HepG2 (cell line): Measurements from ENCODE around the gene MZF1. TPM values are rescaled to one million over a fixed set of nuclear protein-coding genes. Genes with fewer than 3 reads are reported as not detected.

Experiments used
- DNMT1 ChIP-seq: sonication (generic); formaldehyde crosslinking; IDR thresholded peaks from 2 replicates; pipeline ENCODE4 v1.5.1; 2020; ENCODE audit warnings: mild to moderate bottlenecking, missing genetic modification reagents
- ELF4 ChIP-seq: sonication (generic); formaldehyde crosslinking; IDR thresholded peaks from 2 replicates; pipeline ENCODE4 v1.5.0; 2020; ENCODE audit warnings: missing genetic modification reagents, mild to moderate bottlenecking, moderate library complexity, borderline replicate concordance
- GABPB1 ChIP-seq: IDR thresholded peaks from 2 replicates; pipeline ENCODE4 v1.6.1; 2016; ENCODE audit warnings: mild to moderate bottlenecking, missing genetic modification reagents, moderate library complexity, missing compliant biosample characterization
- HES4 ChIP-seq: sonication (generic); formaldehyde crosslinking; IDR thresholded peaks from 2 replicates; pipeline ENCODE4 v1.9.0; 2021; ENCODE audit warnings: mild to moderate bottlenecking, missing genetic modification reagents, borderline replicate concordance
- RARG ChIP-seq: sonication (generic); formaldehyde crosslinking; IDR thresholded peaks from 2 replicates; pipeline ENCODE4 v1.4.0; 2020; ENCODE audit warnings: low read depth, mild to moderate bottlenecking, missing genetic modification reagents
- SRSF1 ChIP-seq: fragments of 200-400 bp; formaldehyde crosslinking; optimal IDR thresholded peaks from 2 replicates; pipeline ENCODE3; 2017; ENCODE audit warnings: mild to moderate bottlenecking, low read depth, low read length, moderate library complexity
- ZNF17 ChIP-seq: sonication (generic); formaldehyde crosslinking; IDR thresholded peaks from 2 replicates; pipeline ENCODE4 v1.5.0; 2020; ENCODE audit warnings: mild to moderate bottlenecking, missing genetic modification reagents
- ZNF34 ChIP-seq: sonication (generic); formaldehyde crosslinking; IDR thresholded peaks from 2 replicates; pipeline ENCODE4 v1.4.0; 2020; ENCODE audit warnings: mild to moderate bottlenecking, missing genetic modification reagents, borderline replicate concordance
- ZNF501 ChIP-seq: sonication (generic); formaldehyde crosslinking; IDR thresholded peaks from 2 replicates; pipeline ENCODE4 v1.5.1; 2020; ENCODE audit warnings: mild to moderate bottlenecking, moderate library complexity, missing genetic modification reagents
- ZNF678 ChIP-seq: sonication (generic); formaldehyde crosslinking; IDR thresholded peaks from 2 replicates; pipeline ENCODE4 v1.4.0; 2020; ENCODE audit warnings: mild to moderate bottlenecking, missing genetic modification reagents
- ZNF788 ChIP-seq: sonication (generic); formaldehyde crosslinking; IDR thresholded peaks from 2 replicates; pipeline ENCODE4 v1.5.0; 2020; ENCODE audit warnings: mild to moderate bottlenecking, missing genetic modification reagents, borderline replicate concordance
- ZSCAN30 ChIP-seq: sonication (generic); formaldehyde crosslinking; IDR thresholded peaks from 2 replicates; pipeline ENCODE4 v1.5.0; 2020; ENCODE audit warnings: mild to moderate bottlenecking, missing genetic modification reagents
- ZSCAN31 ChIP-seq: sonication (generic); formaldehyde crosslinking; IDR thresholded peaks from 2 replicates; pipeline ENCODE4 v1.5.0; 2020; ENCODE audit warnings: low read depth, mild to moderate bottlenecking, missing genetic modification reagents
- polyA plus RNA-seq, 8 experiments: library from polyadenylated mRNA; depleted of rRNA in 3 of 8; stranded (reverse) in 7 of 8; unstranded in 1 of 8; fragments of >200 nt; fragmentation: Illumina TruSeq in 4 of 8; extraction: Trizol in 4 of 8; gene quantifications; 2 replicates each; pipeline versions ENCODE4 v1.2.1 to v1.2.3, GENCODE V29; 2011 to 2016; ENCODE audit warnings: low read depth in 4 of 8, missing spikeins in 1 of 8, mixed read lengths in 1 of 8; ENCODE audit not compliant: insufficient read depth in 1 of 8
- total RNA-seq, 5 experiments: library from RNA; depleted of rRNA; stranded (reverse); fragments of >200 nt; fragmentation: Illumina TruSeq; extraction: Trizol; gene quantifications; 2 replicates each; pipeline ENCODE4 v1.2.3, GENCODE V29; 2016; ENCODE audit warnings: low read depth in 1 of 5
- TF ChIP-seq, protein P1 (sequence below): IDR thresholded peaks from 2 replicates; pipeline ENCODE4 v1.6.1; 2018; ENCODE audit warnings: missing genetic modification reagents, mild to moderate bottlenecking, missing compliant biosample characterization
- TF ChIP-seq, protein P2 (sequence below): sonication (generic); formaldehyde crosslinking; IDR thresholded peaks from 2 replicates; pipeline ENCODE4 v1.8.0; 2022; ENCODE audit warnings: mild to moderate bottlenecking, missing genetic modification reagents
- TF ChIP-seq, protein P3 (sequence below): sonication (generic); formaldehyde crosslinking; IDR thresholded peaks from 2 replicates; pipeline ENCODE4 v1.4.0; 2020; ENCODE audit warnings: missing genetic modification reagents, mild to moderate bottlenecking, borderline replicate concordance
- TF ChIP-seq, protein P4 (sequence below): sonication (generic); formaldehyde crosslinking; IDR thresholded peaks from 2 replicates; pipeline ENCODE4 v1.8.0; 2022; ENCODE audit warnings: missing genetic modification reagents, mild to moderate bottlenecking, borderline replicate concordance
- TF ChIP-seq, protein P5 (sequence below): sonication (generic); formaldehyde crosslinking; IDR thresholded peaks from 2 replicates; pipeline ENCODE4 v1.8.0; 2022; ENCODE audit warnings: mild to moderate bottlenecking, missing genetic modification reagents, moderate library complexity
- TF ChIP-seq, protein P6 (sequence below): sonication (generic); formaldehyde crosslinking; IDR thresholded peaks from 2 replicates; pipeline ENCODE4 v1.5.0; 2020; ENCODE audit warnings: missing genetic modification reagents

MZF1 gene
- total and polyA plus RNA-seq, 2 of the 13 experiments (the other 11 are each of a cell fraction or from before 2014, with no cell fraction given) = 3.1 to 8.1 TPM

DNA sequence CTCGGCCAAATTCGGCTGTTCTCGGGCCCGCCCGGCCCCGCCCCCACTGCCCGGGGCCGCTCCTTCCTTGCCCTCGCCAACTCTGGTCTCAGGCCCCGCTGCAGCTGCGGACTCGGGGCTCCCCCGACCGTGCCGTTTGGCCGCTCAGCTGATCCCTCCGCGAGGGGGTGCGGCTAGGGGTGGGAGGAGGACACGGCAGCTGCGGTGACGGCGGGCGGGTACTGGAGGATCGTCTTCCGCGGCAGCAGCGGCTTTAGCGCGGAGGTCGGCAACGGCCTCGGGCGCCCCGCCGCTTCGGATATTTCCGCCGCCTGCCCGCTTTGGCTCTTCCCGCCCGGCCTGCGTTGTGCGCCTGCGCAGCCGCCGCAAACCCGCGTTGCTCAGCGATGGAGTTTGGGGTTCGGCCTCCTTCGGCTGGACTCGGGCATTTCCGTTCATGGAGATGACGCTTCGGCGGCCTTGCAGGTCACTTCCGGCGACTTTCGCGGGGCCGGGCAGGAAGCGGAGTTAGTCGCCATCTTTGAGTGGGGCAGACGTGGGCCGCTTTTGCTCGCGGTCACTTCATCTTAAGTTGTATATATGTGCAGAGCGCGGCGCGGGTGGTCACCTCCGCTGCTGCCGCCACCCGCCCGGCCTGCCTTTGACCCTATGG is 14.4 kb downstream of the MZF1 start (continued):
- TF ChIP-seq, protein P1, sequence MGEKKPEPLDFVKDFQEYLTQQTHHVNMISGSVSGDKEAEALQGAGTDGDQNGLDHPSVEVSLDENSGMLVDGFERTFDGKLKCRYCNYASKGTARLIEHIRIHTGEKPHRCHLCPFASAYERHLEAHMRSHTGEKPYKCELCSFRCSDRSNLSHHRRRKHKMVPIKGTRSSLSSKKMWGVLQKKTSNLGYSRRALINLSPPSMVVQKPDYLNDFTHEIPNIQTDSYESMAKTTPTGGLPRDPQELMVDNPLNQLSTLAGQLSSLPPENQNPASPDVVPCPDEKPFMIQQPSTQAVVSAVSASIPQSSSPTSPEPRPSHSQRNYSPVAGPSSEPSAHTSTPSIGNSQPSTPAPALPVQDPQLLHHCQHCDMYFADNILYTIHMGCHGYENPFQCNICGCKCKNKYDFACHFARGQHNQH (CRISPR knock-in tag) = peak; percentile 19; the same call in 1 of the 2 replicates
- TF ChIP-seq, protein P2, sequence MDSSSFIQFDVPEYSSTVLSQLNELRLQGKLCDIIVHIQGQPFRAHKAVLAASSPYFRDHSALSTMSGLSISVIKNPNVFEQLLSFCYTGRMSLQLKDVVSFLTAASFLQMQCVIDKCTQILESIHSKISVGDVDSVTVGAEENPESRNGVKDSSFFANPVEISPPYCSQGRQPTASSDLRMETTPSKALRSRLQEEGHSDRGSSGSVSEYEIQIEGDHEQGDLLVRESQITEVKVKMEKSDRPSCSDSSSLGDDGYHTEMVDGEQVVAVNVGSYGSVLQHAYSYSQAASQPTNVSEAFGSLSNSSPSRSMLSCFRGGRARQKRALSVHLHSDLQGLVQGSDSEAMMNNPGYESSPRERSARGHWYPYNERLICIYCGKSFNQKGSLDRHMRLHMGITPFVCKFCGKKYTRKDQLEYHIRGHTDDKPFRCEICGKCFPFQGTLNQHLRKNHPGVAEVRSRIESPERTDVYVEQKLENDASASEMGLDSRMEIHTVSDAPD (CRISPR knock-in tag) = peak; percentile 28; the same call in 1 of the 2 replicates
- TF ChIP-seq ZNF34 (CRISPR knock-in tag) = 0 out of 2 replicates have a peak, but pooled peaks have one; percentile 28
- 0 out of 2 replicates have a peak, but pooled peaks have one; percentile 14 for TF ChIP-seq ELF4
- peak; percentile 85; the same call in 1 of the 2 replicates for TF ChIP-seq ZSCAN31 (CRISPR knock-in tag)
- TF ChIP-seq, protein P3, sequence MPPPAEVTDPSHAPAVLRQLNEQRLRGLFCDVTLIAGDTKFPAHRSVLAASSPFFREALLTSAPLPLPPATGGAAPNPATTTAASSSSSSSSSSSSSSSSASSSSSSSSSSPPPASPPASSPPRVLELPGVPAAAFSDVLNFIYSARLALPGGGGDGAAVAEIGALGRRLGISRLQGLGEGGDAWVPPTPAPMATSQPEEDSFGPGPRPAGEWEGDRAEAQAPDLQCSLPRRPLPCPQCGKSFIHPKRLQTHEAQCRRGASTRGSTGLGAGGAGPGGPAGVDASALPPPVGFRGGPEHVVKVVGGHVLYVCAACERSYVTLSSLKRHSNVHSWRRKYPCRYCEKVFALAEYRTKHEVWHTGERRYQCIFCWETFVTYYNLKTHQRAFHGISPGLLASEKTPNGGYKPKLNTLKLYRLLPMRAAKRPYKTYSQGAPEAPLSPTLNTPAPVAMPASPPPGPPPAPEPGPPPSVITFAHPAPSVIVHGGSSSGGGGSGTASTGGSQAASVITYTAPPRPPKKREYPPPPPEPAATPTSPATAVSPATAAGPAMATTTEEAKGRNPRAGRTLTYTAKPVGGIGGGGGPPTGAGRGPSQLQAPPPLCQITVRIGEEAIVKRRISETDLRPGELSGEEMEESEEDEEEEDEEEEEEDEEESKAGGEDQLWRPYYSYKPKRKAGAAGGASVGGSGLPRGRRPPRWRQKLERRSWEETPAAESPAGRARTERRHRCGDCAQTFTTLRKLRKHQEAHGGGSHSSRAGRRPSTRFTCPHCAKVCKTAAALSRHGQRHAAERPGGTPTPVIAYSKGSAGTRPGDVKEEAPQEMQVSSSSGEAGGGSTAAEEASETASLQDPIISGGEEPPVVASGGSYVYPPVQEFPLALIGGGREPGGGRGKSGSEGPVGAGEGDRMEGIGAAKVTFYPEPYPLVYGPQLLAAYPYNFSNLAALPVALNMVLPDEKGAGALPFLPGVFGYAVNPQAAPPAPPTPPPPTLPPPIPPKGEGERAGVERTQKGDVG (CRISPR knock-in tag) = no peak
- 0 out of 2 replicates have a peak, but pooled peaks have one; percentile 75 for TF ChIP-seq HES4 (CRISPR knock-in tag)
- TF ChIP-seq ZSCAN30 = peak; percentile 86
- TF ChIP-seq RARG (CRISPR knock-in tag) = no peak
- TF ChIP-seq DNMT1 = no peak
- TF ChIP-seq, protein P4, sequence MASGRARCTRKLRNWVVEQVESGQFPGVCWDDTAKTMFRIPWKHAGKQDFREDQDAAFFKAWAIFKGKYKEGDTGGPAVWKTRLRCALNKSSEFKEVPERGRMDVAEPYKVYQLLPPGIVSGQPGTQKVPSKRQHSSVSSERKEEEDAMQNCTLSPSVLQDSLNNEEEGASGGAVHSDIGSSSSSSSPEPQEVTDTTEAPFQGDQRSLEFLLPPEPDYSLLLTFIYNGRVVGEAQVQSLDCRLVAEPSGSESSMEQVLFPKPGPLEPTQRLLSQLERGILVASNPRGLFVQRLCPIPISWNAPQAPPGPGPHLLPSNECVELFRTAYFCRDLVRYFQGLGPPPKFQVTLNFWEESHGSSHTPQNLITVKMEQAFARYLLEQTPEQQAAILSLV (CRISPR knock-in tag) = peak; percentile 54; the same call in 1 of the 2 replicates
- peak; percentile 91 for TF ChIP-seq GABPB1 (CRISPR knock-in tag)
- TF ChIP-seq SRSF1 = no peak
- peak; percentile 98 for TF ChIP-seq ZNF501 (CRISPR knock-in tag)
- TF ChIP-seq, protein P5, sequence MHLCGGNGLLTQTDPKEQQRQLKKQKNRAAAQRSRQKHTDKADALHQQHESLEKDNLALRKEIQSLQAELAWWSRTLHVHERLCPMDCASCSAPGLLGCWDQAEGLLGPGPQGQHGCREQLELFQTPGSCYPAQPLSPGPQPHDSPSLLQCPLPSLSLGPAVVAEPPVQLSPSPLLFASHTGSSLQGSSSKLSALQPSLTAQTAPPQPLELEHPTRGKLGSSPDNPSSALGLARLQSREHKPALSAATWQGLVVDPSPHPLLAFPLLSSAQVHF (CRISPR knock-in tag) = peak; percentile 41; the same call in 1 of the 2 replicates
- 0 out of 2 replicates have a peak, but pooled peaks have one; percentile 34 for TF ChIP-seq ZNF17 (CRISPR knock-in tag)
- TF ChIP-seq ZNF678 (CRISPR knock-in tag) = no peak
- TF ChIP-seq, protein P6, sequence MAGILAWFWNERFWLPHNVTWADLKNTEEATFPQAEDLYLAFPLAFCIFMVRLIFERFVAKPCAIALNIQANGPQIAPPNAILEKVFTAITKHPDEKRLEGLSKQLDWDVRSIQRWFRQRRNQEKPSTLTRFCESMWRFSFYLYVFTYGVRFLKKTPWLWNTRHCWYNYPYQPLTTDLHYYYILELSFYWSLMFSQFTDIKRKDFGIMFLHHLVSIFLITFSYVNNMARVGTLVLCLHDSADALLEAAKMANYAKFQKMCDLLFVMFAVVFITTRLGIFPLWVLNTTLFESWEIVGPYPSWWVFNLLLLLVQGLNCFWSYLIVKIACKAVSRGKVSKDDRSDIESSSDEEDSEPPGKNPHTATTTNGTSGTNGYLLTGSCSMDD = no peak
- TF ChIP-seq ZNF788 = peak; percentile 87; the same call in 1 of the 2 replicates
